Activated naive CD4-positive, alpha-beta T cell treated with anti-CD3 and anti-CD28 coated beads for 36 hours (primary cell): Measurements from ENCODE around the gene PDHX. TPM values are rescaled to one million over a fixed set of nuclear protein-coding genes. Genes with fewer than 3 reads are reported as not detected.

Experiments
- CTCF ChIA-PET: fragments of 350-600 bp; sonication (Branson Sonifier 250); formaldehyde crosslinking; loops from one replicate; lab custom pipeline; 2021; ENCODE audit warnings: antibody characterized with exemption; lab: Charles Lee
- DNase-seq: peaks from one replicate; pipeline ENCODE4 v3.0.0-alpha.2; 2020
- H3K27ac Mint-ChIP-seq: one replicate; pipeline ENCODE4 v1.8.0; 2021; ENCODE audit warnings: mild to moderate bottlenecking, mixed read lengths
- H3K27me3 Mint-ChIP-seq: one replicate; pipeline ENCODE4 v1.8.0; 2021; ENCODE audit warnings: low read depth, mixed read lengths
- H3K36me3 Mint-ChIP-seq: one replicate; pipeline ENCODE4 v1.8.0; 2021; ENCODE audit warnings: low read depth, mixed read lengths
- H3K4me1 Mint-ChIP-seq: one replicate; pipeline ENCODE4 v1.8.0; 2021; ENCODE audit warnings: low read depth, mixed read lengths
- H3K4me3 Mint-ChIP-seq: one replicate; pipeline ENCODE4 v1.8.0; 2021; ENCODE audit warnings: mild to moderate bottlenecking, moderate library complexity, mixed read lengths
- H3K9me3 Mint-ChIP-seq: one replicate; pipeline ENCODE4 v1.8.0; 2021; ENCODE audit warnings: mixed read lengths
- intact Hi-C: fragments of 100-400 bp; cut with micrococcal nuclease; formaldehyde crosslinking; loops from one replicate; pipeline ENCODE4 v1.15.1; 2023
- total RNA-seq, 2 experiments: library from RNA; stranded (reverse); gene quantifications; one replicate each; pipeline ENCODE4 v1.2.3, GENCODE V29; 2021

PDHX gene
- total RNA-seq, 2 experiments from 2014 or later = 38.2 to 40.9 TPM

GRCh38 chr11:35003658-35004057 lies 87.2 kb downstream of the PDHX start:
- intact Hi-C loops = no loop called here
- CTCF ChIA-PET = interaction anchor here (0.6 kb wide), 2 partner anchors 9 to 177 kb away, joined by 4 to 6 read pairs; no protein-coding TSS in a partner anchor
- Mint-ChIP-seq H3K9me3 (no peaks in the 10 kb centered on the region), H3K4me1 (peaks cover 46% of the 10 kb centered on the region), H3K4me3 (no peak overlapping the region), H3K36me3 (no peaks in the 10 kb centered on the region), H3K27ac (no peak overlapping the region), H3K27me3 (peaks cover 2% of the 10 kb centered on the region)
- DNase-seq = no peak

GRCh38 chr11:35005141-35005780 lies 88.8 kb downstream of the PDHX start:
- intact Hi-C loops = no loop called here
- CTCF ChIA-PET = interaction anchor here (0.7 kb wide), 1 partner anchor 929 kb away, joined by 3 read pairs; no protein-coding TSS in a partner anchor
- no peaks in the 10 kb centered on the region for H3K9me3 Mint-ChIP-seq
- H3K27ac Mint-ChIP-seq = no peak overlapping the region
- DNase-seq = no peak
- no peak overlapping the region for H3K4me3 Mint-ChIP-seq
- peaks cover 43% of the 10 kb centered on the region for H3K4me1 Mint-ChIP-seq
- no peaks in the 10 kb centered on the region for H3K36me3 Mint-ChIP-seq
- H3K27me3 Mint-ChIP-seq = peaks cover 2% of the 10 kb centered on the region

DNA sequence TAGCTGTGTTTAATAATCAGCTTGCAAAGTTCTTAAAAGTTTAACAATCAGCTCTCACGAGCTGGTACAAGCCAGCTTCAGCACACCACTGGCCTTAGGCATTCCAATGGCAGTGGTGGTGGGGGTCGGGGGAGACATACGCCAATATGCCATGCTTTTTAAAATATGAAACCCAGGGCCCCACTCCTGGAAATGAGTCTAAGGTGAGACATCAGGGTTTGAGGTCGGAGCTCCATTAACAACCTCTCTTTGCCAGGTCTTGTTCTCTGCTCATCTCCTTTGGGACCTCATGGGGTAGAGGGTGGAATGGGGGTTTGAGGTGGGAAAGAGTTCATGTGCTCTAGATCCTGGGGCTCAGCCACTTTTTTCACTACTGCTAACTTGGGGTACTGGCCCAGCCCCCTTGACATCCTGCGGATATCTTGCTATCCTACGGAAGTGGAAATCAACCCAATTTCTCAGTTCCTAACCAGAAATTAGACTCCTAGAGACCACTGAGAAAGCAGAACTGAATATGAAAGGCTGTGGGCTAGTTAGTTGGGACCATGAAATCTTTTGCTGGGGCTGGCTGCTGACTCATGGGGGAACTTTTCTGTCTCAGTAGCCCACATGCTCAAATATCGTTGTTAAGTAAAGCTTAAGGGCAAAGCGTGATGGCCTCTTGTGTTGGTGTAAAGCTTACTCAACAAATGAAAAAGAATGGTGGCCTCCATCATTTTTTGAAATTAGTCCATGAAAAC lies 90.1 kb downstream of the PDHX start:
- H3K27me3 Mint-ChIP-seq = peaks cover 7% of the 10 kb centered on the region
- peaks cover 38% of the 10 kb centered on the region for H3K4me1 Mint-ChIP-seq
- no peak overlapping the region for H3K4me3 Mint-ChIP-seq
- no peaks in the 10 kb centered on the region for H3K36me3 Mint-ChIP-seq
- CTCF ChIA-PET = interaction anchor here (0.6 to 1.0 kb wide), 4 partner anchors 22 to 193 kb away, joined by 3 to 4 read pairs (median 4); no protein-coding TSS in a partner anchor
- no peak overlapping the region for H3K27ac Mint-ChIP-seq
- DNase-seq = peak; percentile 27
- intact Hi-C loops = no loop called here
- H3K9me3 Mint-ChIP-seq = no peaks in the 10 kb centered on the region

DNA sequence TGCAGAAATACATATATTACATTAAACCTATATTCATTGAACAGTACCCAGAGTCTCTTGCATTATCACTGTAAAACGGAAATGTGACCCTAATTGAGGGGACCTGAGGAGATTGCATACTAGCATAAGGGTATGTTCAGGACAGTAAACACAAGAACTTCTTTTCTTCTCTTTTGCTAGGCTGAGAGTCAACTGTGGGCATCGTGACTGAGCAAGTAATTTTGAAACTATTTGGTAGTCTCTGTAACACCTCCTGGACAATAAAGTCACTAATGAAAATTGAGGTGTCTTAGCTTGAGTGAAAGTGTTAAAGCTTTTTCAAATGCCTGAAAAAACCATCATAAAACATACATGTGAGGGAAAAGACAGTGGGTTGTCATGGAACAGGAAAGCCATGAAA lies 90.9 kb downstream of the PDHX start:
- CTCF ChIA-PET = interaction anchor here (0.6 to 1.0 kb wide), 3 partner anchors 10 to 192 kb away, joined by 3 to 4 read pairs (median 3); no protein-coding TSS in a partner anchor
- peaks cover 7% of the 10 kb centered on the region for H3K27me3 Mint-ChIP-seq
- intact Hi-C loops = no loop called here
- no peak overlapping the region for H3K4me3 Mint-ChIP-seq
- H3K9me3 Mint-ChIP-seq = no peaks in the 10 kb centered on the region
- H3K27ac Mint-ChIP-seq = no peak overlapping the region
- peaks cover 42% of the 10 kb centered on the region for H3K4me1 Mint-ChIP-seq
- DNase-seq = no peak
- no peaks in the 10 kb centered on the region for H3K36me3 Mint-ChIP-seq

DNA sequence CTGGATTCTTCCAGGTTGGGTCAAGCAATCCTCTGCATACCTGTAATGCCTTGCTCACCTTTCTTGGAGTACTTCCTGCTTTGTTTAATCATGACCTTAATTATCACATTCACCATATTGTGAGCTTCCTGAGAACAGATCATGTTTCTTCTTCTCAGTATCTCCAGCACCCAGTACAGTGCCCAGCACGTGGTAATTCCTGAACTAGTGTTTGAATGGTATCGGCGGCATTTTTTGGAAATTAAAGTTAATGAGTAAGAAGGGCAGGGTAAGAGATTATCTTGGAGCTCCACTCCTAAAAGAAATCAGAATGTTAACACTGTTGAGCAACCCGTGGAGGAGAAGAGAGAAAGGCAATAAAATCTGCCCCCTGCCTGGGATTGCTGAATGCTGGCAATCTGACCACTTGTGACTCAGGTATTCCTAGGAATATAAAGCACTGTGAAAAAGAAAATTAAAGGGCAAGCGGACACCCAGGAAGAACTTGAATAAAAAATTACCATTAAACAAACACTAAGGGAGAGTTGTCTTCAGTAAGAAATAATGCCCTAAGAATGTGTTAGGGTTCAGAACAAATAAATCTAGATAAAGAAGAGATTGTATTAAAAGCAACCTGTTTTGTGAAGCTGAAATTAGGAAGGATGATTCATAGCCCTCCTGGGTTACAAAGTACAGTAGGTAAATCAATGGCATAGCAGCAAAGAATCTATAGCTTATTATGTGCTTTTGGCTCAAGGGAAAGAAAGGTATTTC lies 92.9 kb downstream of the PDHX start:
- intact Hi-C loops = no loop called here
- no peak overlapping the region for H3K4me3 Mint-ChIP-seq
- peaks cover 53% of the 10 kb centered on the region for H3K4me1 Mint-ChIP-seq
- peaks cover 7% of the 10 kb centered on the region for H3K27me3 Mint-ChIP-seq
- CTCF ChIA-PET = interaction anchor here (0.6 to 1.5 kb wide), 4 partner anchors 10 to 174 kb away, joined by 4 to 6 read pairs (median 5); no protein-coding TSS in a partner anchor
- H3K36me3 Mint-ChIP-seq = no peaks in the 10 kb centered on the region
- DNase-seq = no peak
- no peak overlapping the region for H3K27ac Mint-ChIP-seq
- H3K9me3 Mint-ChIP-seq = no peaks in the 10 kb centered on the region

- intact Hi-C loops = loop anchor here (10.0 kb wide), 1 partner anchor 775 kb away; no protein-coding TSS in a partner anchor
- Mint-ChIP-seq H3K4me1 (peaks cover 56% of the 10 kb centered on the region), H3K9me3 (no peaks in the 10 kb centered on the region), H3K27ac (no peak overlapping the region), H3K36me3 (no peaks in the 10 kb centered on the region), H3K4me3 (no peak overlapping the region), H3K27me3 (peaks cover 7% of the 10 kb centered on the region)
- DNase-seq = no peak
- CTCF ChIA-PET = interaction anchor here (1.3 to 1.5 kb wide), 2 partner anchors 31 to 130 kb away, joined by 4 to 6 read pairs; no protein-coding TSS in a partner anchor
These were observed 93.5 kb downstream of the PDHX start for GRCh38 chr11:35009944-35010342.

DNA sequence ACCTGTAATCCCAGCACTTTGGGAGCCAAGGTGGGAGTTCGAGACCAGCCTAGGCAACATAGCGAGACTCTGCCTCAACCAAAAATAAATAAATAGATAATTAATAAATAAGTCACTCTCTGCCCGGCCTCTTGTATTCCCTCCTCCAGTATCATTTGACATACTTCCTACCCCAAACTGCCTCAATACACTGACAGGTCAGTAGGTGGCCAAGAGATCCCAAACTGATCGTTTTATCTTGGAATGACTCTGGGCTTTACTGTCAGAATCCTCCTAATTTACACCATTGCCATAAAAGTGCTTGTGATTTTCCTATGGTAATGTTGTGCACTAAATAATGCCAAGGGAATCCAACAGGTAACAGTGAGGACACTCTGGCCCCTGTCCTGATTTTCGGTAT lies 94.2 kb downstream of the PDHX start:
- Mint-ChIP-seq H3K27me3 (peaks cover 7% of the 10 kb centered on the region), H3K4me1 (peaks cover 56% of the 10 kb centered on the region), H3K36me3 (no peaks in the 10 kb centered on the region), H3K4me3 (no peak overlapping the region), H3K27ac (no peak overlapping the region), H3K9me3 (no peaks in the 10 kb centered on the region)
- intact Hi-C loops = loop anchor here (10.0 kb wide), 1 partner anchor 776 kb away; no protein-coding TSS in a partner anchor
- DNase-seq = no peak
- CTCF ChIA-PET = interaction anchor here (0.6 to 1.6 kb wide), 4 partner anchors 11 to 1136 kb away, joined by 3 to 4 read pairs (median 3); no protein-coding TSS in a partner anchor

- H3K27ac Mint-ChIP-seq = no peak overlapping the region
- CTCF ChIA-PET = interaction anchor here (0.6 to 1.6 kb wide), 4 partner anchors 12 to 1135 kb away, joined by 3 to 4 read pairs (median 3); no protein-coding TSS in a partner anchor
These were observed 95.0 kb downstream of the PDHX start for GRCh38 chr11:35011389-35011788.

GRCh38 chr11:35011944-35012343 lies 95.5 kb downstream of the PDHX start:
- no peak overlapping the region for H3K27ac Mint-ChIP-seq
- CTCF ChIA-PET = interaction anchor here (1.0 to 1.6 kb wide), 5 partner anchors 9 to 325 kb away, joined by 3 to 6 read pairs (median 4); no protein-coding TSS in a partner anchor
- H3K27me3 Mint-ChIP-seq = peaks cover 7% of the 10 kb centered on the region
- H3K9me3 Mint-ChIP-seq = no peaks in the 10 kb centered on the region
- no peak for DNase-seq
- intact Hi-C loops = loop anchor here (1.0 to 10.0 kb wide), 7 partner anchors 14 to 777 kb away; no protein-coding TSS in a partner anchor
- H3K36me3 Mint-ChIP-seq = no peaks in the 10 kb centered on the region
- peaks cover 50% of the 10 kb centered on the region for H3K4me1 Mint-ChIP-seq
- no peak overlapping the region for H3K4me3 Mint-ChIP-seq

More at GRCh38 chr11:35011389-35011788, 95.0 kb downstream of the PDHX start:
- DNase-seq = no peak
- Mint-ChIP-seq H3K9me3 (no peaks in the 10 kb centered on the region), H3K4me3 (no peak overlapping the region), H3K27me3 (peaks cover 7% of the 10 kb centered on the region), H3K4me1 (peaks cover 56% of the 10 kb centered on the region), H3K36me3 (no peaks in the 10 kb centered on the region)
- intact Hi-C loops = loop anchor here (10.0 kb wide), 1 partner anchor 777 kb away; no protein-coding TSS in a partner anchor

DNA sequence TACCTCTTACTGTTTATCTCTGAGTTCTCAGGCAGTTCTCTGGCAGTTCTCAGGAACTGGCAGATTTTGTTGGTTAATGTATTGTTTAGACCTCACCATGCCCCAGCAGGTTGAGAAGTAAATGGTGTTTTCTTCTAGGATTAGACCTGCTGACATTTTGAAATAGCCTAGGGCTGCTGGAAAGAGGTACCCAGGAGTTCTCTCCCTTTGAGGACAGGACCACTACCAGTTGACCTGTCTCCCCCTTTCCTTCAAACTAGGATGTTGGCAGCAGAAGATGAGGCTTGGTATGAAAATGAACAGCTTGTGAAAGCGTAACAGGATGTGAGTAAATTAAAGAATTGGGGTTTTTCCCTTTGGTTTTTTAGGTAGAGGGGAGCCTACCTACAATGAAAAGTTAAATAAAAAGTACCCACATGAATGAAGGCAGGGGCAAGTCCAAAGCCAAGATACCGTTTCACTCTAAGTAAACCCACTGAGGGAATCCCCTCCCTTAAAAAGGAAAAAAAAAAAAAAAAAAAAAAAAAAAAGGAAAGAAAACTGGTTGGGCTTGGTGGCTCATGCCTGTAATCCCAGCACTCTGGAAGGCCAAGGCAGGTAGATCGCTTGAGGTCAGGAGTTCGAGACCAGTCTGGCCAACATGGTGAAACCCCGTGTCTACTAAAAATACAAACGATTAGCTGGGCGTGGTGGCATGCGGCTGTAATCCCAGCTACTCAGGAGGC lies 96.2 kb downstream of the PDHX start:
- H3K9me3 Mint-ChIP-seq = no peaks in the 10 kb centered on the region
- peaks cover 45% of the 10 kb centered on the region for H3K4me1 Mint-ChIP-seq
- DNase-seq = peak; percentile 52
- CTCF ChIA-PET = interaction anchor here (1.0 to 1.4 kb wide), 3 partner anchors 9 to 152 kb away, joined by 3 to 6 read pairs (median 5); no protein-coding TSS in a partner anchor
- H3K36me3 Mint-ChIP-seq = no peaks in the 10 kb centered on the region
- H3K27me3 Mint-ChIP-seq = peaks cover 7% of the 10 kb centered on the region
- intact Hi-C loops = loop anchor here (1.0 to 10.0 kb wide), 17 partner anchors 14 to 778 kb away; no protein-coding TSS in a partner anchor
- H3K4me3 Mint-ChIP-seq = no peak overlapping the region
- H3K27ac Mint-ChIP-seq = peak overlapping the region; percentile 87
